H1 (cell line): ENCODE data around the gene WDFY3. TPM values are rescaled to one million over a fixed set of nuclear protein-coding genes. Genes with fewer than 3 reads are reported as not detected.

Source experiments
- CTCF ChIA-PET: fragments of 300-600 bp; sonication (Branson Sonifier 250); formaldehyde crosslinking; loops from one replicate; lab custom pipeline; 2021; ENCODE audit not compliant: partially characterized antibody; lab: Charles Lee
- POLR2A ChIA-PET: fragments of 300-600 bp; sonication (Branson Sonifier 250); formaldehyde crosslinking; loops from one replicate; lab custom pipeline; 2021; ENCODE audit warnings: inconsistent platforms; ENCODE audit not compliant: partially characterized antibody; lab: Charles Lee
- DNase-seq, 2 experiments: peaks; one replicate each; pipeline versions ENCODE4 v3.0.0 to v3.0.0-alpha.2; 2010 to 2022; ENCODE audit warnings: low spot score in 2 of 2, low read depth in 1 of 2, mixed read lengths in 1 of 2
- FAIRE-seq: peaks from 2 replicates; lab custom pipeline; 2011; peaks lifted over from hg19 to GRCh38; lab: Jason Lieb, UNC
- H2AFZ ChIP-seq: 2 replicates; pipeline ENCODE4 v1.8.1; 2012; ENCODE audit warnings: low read length, inconsistent platforms
- H2AK5ac ChIP-seq: 2 replicates; pipeline ENCODE4 v1.6.1; 2013; ENCODE audit warnings: low read depth, low read length
- H2BK120ac ChIP-seq: replicated peaks from 2 replicates; pipeline ENCODE3; 2013; ENCODE audit warnings: low read depth, low read length, inconsistent platforms
- H2BK12ac ChIP-seq: 2 replicates; pipeline ENCODE4 v1.6.1; 2013; ENCODE audit warnings: low read depth, low read length
- H2BK15ac ChIP-seq: 2 replicates; pipeline ENCODE4 v1.6.1; 2013; ENCODE audit warnings: low read length
- H2BK20ac ChIP-seq: 2 replicates; pipeline ENCODE4 v1.6.1; 2013; ENCODE audit warnings: low read length
- H2BK5ac ChIP-seq: 2 replicates; pipeline ENCODE4 v1.6.1; 2013; ENCODE audit warnings: low read depth, low read length
- H3K14ac ChIP-seq: 2 replicates; pipeline ENCODE4 v1.6.1; 2013; ENCODE audit warnings: inconsistent platforms; ENCODE audit not compliant: insufficient read length
- H3K18ac ChIP-seq: 2 replicates; pipeline ENCODE4 v1.6.1; 2013; ENCODE audit warnings: low read length; ENCODE audit errors: extremely low read depth
- H3K23ac ChIP-seq: 2 replicates; pipeline ENCODE4 v1.6.1; 2013; ENCODE audit warnings: inconsistent platforms; ENCODE audit not compliant: insufficient read length
- H3K23me2 ChIP-seq: 2 replicates; pipeline ENCODE4 v1.6.1; 2013; ENCODE audit warnings: low read depth, low read length
- H3K27ac ChIP-seq: 2 replicates; pipeline ENCODE4 v1.6.1; 2011; ENCODE audit warnings: low read depth, low read length, inconsistent platforms
- H3K27me3 ChIP-seq, 4 experiments: replicated peaks in 1 of 4; 1 replicate in 1 of 4; 2 replicates in 3 of 4; pipeline versions ENCODE4 v1.6.1 to v1.8.1; 2011 to 2013; ENCODE audit warnings: low read length in 3 of 4, mild to moderate bottlenecking in 3 of 4, inconsistent platforms in 2 of 4, mixed read lengths in 2 of 4, moderate library complexity in 1 of 4; ENCODE audit not compliant: control insufficient read depth in 3 of 4, insufficient read depth in 3 of 4; ENCODE audit errors: extremely low read depth in 1 of 4
- H3K36me3 ChIP-seq, 4 experiments: 2 replicates each; pipeline versions ENCODE4 v1.6.1 to v1.8.1; 2011 to 2013; ENCODE audit warnings: mild to moderate bottlenecking in 4 of 4, low read length in 3 of 4, moderate library complexity in 2 of 4, control low read depth in 1 of 4, inconsistent platforms in 1 of 4; ENCODE audit not compliant: insufficient read depth in 4 of 4, control insufficient read depth in 2 of 4
- H3K4ac ChIP-seq: replicated peaks from 2 replicates; pipeline ENCODE3; 2013; ENCODE audit warnings: low read length, low read depth, mixed read lengths, inconsistent platforms; ENCODE audit not compliant: insufficient read length
- H3K4me1 ChIP-seq, 4 experiments: replicated peaks in 1 of 4; 1 replicate in 1 of 4; 2 replicates in 3 of 4; pipeline versions ENCODE4 v1.6.1 to v1.8.1; 2011 to 2013; ENCODE audit warnings: low read length in 3 of 4, inconsistent platforms in 2 of 4, mixed read lengths in 1 of 4; ENCODE audit not compliant: insufficient read depth in 4 of 4, control insufficient read depth in 3 of 4
- H3K4me2 ChIP-seq, 2 experiments: 2 replicates each; pipeline versions ENCODE4 v1.6.1 to v1.8.1; 2011 to 2013; ENCODE audit warnings: low read depth in 2 of 2, low read length in 2 of 2, control low read depth in 1 of 2, inconsistent platforms in 1 of 2, mild to moderate bottlenecking in 1 of 2; ENCODE audit not compliant: insufficient read depth in 1 of 2
- H3K4me3 ChIP-seq, 4 experiments: fragments of 200-600, 300-600 bp in 1 of 4; sonication (generic), shearing (Covaris generic), sonication (Bioruptor Twin) in 1 of 4; 2 replicates each; pipeline versions ENCODE4 v1.5.1 to v1.8.1; 2011 to 2016; ENCODE audit warnings: low read length in 4 of 4, low read depth in 3 of 4, control low read depth in 2 of 4, inconsistent platforms in 2 of 4, mild to moderate bottlenecking in 2 of 4, mixed read lengths in 1 of 4, moderate library complexity in 1 of 4; ENCODE audit not compliant: insufficient read depth in 2 of 4; ENCODE audit errors: extremely low read depth in 1 of 4
- H3K56ac ChIP-seq: replicated peaks from 2 replicates; pipeline ENCODE3; 2013; ENCODE audit warnings: low read depth, mild to moderate bottlenecking, mixed read lengths, low read length, inconsistent platforms; ENCODE audit not compliant: insufficient read length
- H3K79me1 ChIP-seq: 2 replicates; pipeline ENCODE4 v1.6.1; 2013; ENCODE audit warnings: low read depth, low read length, control low read depth
- H3K79me2 ChIP-seq, 2 experiments: 2 replicates each; pipeline versions ENCODE4 v1.6.1 to v1.8.1; 2012 to 2013; ENCODE audit warnings: low read length in 2 of 2, mild to moderate bottlenecking in 2 of 2, inconsistent platforms in 1 of 2; ENCODE audit not compliant: insufficient read depth in 2 of 2, control insufficient read depth in 1 of 2
- H3K9ac ChIP-seq, 4 experiments: replicated peaks in 1 of 4; 1 replicate in 1 of 4; 2 replicates in 3 of 4; pipeline versions ENCODE4 v1.6.1 to v1.8.1; 2011 to 2013; ENCODE audit warnings: low read depth in 3 of 4, low read length in 3 of 4, control low read depth in 2 of 4, mild to moderate bottlenecking in 2 of 4, moderate library complexity in 2 of 4, inconsistent platforms in 1 of 4; ENCODE audit errors: extremely low read depth in 1 of 4
- H3K9me3 ChIP-seq, 2 experiments: 2 replicates each; pipeline versions ENCODE4 v1.6.1 to v1.8.1; 2012 to 2013; ENCODE audit warnings: mild to moderate bottlenecking in 2 of 2, moderate library complexity in 2 of 2, control low read depth in 1 of 2, inconsistent platforms in 1 of 2, low read depth in 1 of 2, low read length in 1 of 2, mixed read lengths in 1 of 2; ENCODE audit not compliant: insufficient read depth in 2 of 2
- H4K20me1 ChIP-seq, 2 experiments: replicated peaks in 1 of 2; 2 replicates each; pipeline versions ENCODE3 to v1.8.1; 2011 to 2013; ENCODE audit warnings: inconsistent platforms in 2 of 2, low read length in 2 of 2, mild to moderate bottlenecking in 1 of 2; ENCODE audit not compliant: insufficient read depth in 2 of 2, control insufficient read depth in 1 of 2
- H4K5ac ChIP-seq: 2 replicates; pipeline ENCODE4 v1.6.1; 2013; ENCODE audit warnings: low read length, low read depth, mixed read lengths, inconsistent platforms; ENCODE audit not compliant: insufficient read length
- H4K8ac ChIP-seq: 2 replicates; pipeline ENCODE4 v1.8.0; 2013; ENCODE audit warnings: mild to moderate bottlenecking, moderate library complexity, low read length, inconsistent platforms; ENCODE audit not compliant: insufficient read depth; ENCODE audit errors: extremely low read depth
- H4K91ac ChIP-seq: replicated peaks from 2 replicates; pipeline ENCODE3; 2013; ENCODE audit warnings: low read length, mixed read lengths, inconsistent platforms; ENCODE audit not compliant: insufficient read length
- HDAC6 ChIP-seq: IDR thresholded peaks from one replicate; pipeline ENCODE4 v1.7.1; 2012; ENCODE audit warnings: low read depth, mild to moderate bottlenecking, inconsistent platforms, low read length, moderate library complexity
- SP4 ChIP-seq: IDR thresholded peaks from 2 replicates; pipeline ENCODE4 v1.6.1; 2012; ENCODE audit warnings: low read length, inconsistent platforms
- WGBS, 2 experiments: shearing (Covaris generic) in 1 of 2; methylation state at CpG; one replicate each; pipeline versions ENCODE4 v1.1.6 to v1.1.7; 2013 to 2015; ENCODE audit warnings: low lambda C conversion rate in 2 of 2, mixed read lengths in 2 of 2, inconsistent platforms in 1 of 2, low coverage in 1 of 2, missing lambda C conversion rate in 1 of 2; ENCODE audit not compliant: insufficient replicate concordance in 2 of 2, insufficient coverage in 1 of 2, insufficient read length in 1 of 2; ENCODE audit errors: extremely low coverage in 1 of 2, missing lambda C conversion rate in 1 of 2; 5-methylcytosine and 5-hydroxymethylcytosine counted together
- polyA plus RNA-seq, 7 experiments: library from polyadenylated mRNA; depleted of rRNA in 3 of 7; stranded (reverse) in 5 of 7; unstranded in 2 of 7; fragments of >200 nt in 5 of 7; fragments of 200-250 nt in 2 of 7; gene quantifications; 1 replicate in 5 of 7; 2 replicates in 1 of 7; 4 replicates in 1 of 7; pipeline versions ENCODE4 v1.2.1 to v1.2.3, GENCODE V29; 2011 to 2013; ENCODE audit warnings: missing spikeins in 2 of 7, mixed read lengths in 2 of 7
- total RNA-seq: library from RNA; stranded (reverse); fragmentation: NEBNext Ultra II Directional; extraction: Animal tissue kit (Norgen Biotek cat#: 25700); gene quantifications from 2 replicates; pipeline ENCODE4 v1.2.1, GENCODE V29; 2021

WDFY3 gene
- total and polyA plus RNA-seq, 2 of the 8 experiments (the other 6 are each of a cell fraction or from before 2014, with no cell fraction given) = 25.6 to 62.4 TPM

GRCh38 chr4:84685105-84685504 lies 281.4 kb downstream of the WDFY3 start:
- no peak overlapping the region for H3K4me2 ChIP-seq
- H3K18ac ChIP-seq = no peak overlapping the region
- FAIRE-seq (no peak), DNase-seq (no peak)
- no peak overlapping the region for H3K56ac ChIP-seq
- no peaks in the 10 kb centered on the region for H3K23me2 ChIP-seq
- H4K91ac ChIP-seq = no peak overlapping the region
- H3K9me3 ChIP-seq = no peaks in the 10 kb centered on the region
- ChIA-PET CTCF (interaction anchor here (0.9 kb wide), 1 partner anchor 106 kb away, joined by 4 read pairs; no protein-coding TSS in a partner anchor), POLR2A (no interaction called here)
- H3K36me3 ChIP-seq = peaks cover 2 to 40% (median 25%) of the 10 kb centered on the region in 4 experiments; a peak in 7 of 8 replicates
- H3K14ac ChIP-seq = no peak overlapping the region
- TF ChIP-seq HDAC6 (no peak), SP4 (no peak)
- H3K23ac ChIP-seq = no peak overlapping the region
- H3K4ac ChIP-seq = no peak overlapping the region
- H2BK15ac ChIP-seq = no peak overlapping the region
- no peak overlapping the region for H2BK120ac ChIP-seq
- peak overlapping the region in 1 of 4 experiments; percentile 43; a peak in 1 of 7 replicates for H3K9ac ChIP-seq
- no peaks in the 10 kb centered on the region for H3K27me3 ChIP-seq
- H3K79me1 ChIP-seq = no peaks in the 10 kb centered on the region
- no peak overlapping the region; the same call in 1 of the 2 replicates for H3K27ac ChIP-seq
- no peak overlapping the region for H2AFZ ChIP-seq
- no peak overlapping the region for H2AK5ac ChIP-seq
- H3K4me3 ChIP-seq = no peak overlapping the region
- H4K8ac ChIP-seq = no peak overlapping the region
- H2BK20ac ChIP-seq = no peak overlapping the region
- peaks cover 0 to 4% (median 0%) of the 10 kb centered on the region in 4 experiments; a peak in 1 of 7 replicates for H3K4me1 ChIP-seq
- H4K20me1 ChIP-seq = no peaks in the 10 kb centered on the region
- no peaks in the 10 kb centered on the region for H3K79me2 ChIP-seq
- WGBS, 2 experiments = 84% methylated on average over 1 of the region's 1 CpG; no CpG with 5 or more reads in 1 of the 2 experiments
- H2BK12ac ChIP-seq = no peak overlapping the region
- H2BK5ac ChIP-seq = no peak overlapping the region
- H4K5ac ChIP-seq = no peak overlapping the region
